Measurements from ENCODE around the gene TCL1B.

- TF ChIP-seq TAF1 (IDR thresholded peaks at IDR 0.05; ENCODE audit: borderline replicate concordance, insufficient read depth, low read length) (no peak), SIN3A (IDR thresholded peaks at IDR 0.05; ENCODE audit: borderline replicate concordance, insufficient read depth, low read length) (no peak), POLR2AphosphoS5 (IDR thresholded peaks at IDR 0.05; ENCODE audit: low read depth, low read length) (no peak)
Observed at GRCh38 chr14:95679148-95679815, 6.9 kb upstream of the TCL1B start.
